Measurements from ENCODE around the gene KCTD19. TPM values are rescaled to one million over a fixed set of nuclear protein-coding genes. Genes with fewer than 3 reads are reported as not detected.
A peak's percentile ranks its signal among the peaks of the same experiment; 100 is the strongest.

KCTD19 gene
- total and polyA plus RNA-seq, 8 donors = 0.09 to 0.70 (median 0.49) TPM; not detected in 2

DNA sequence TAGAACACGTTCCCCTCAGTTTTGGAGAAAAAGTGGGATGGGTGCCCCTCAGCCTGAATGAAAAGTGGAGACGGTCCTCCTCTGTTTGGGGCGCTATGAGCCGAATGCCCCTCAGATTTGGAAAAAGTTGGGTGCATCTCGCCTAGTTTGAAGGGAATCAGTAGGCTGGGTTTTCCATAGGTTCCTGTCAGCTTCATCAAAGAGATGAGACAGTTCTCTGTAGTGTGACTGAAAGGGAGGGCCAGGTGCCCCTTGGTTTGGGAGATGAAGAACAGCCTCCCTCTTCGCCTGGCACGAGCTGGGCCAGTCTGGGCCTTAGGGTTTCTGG is 78.5 kb downstream of the KCTD19 start:
- Histone ChIP-seq H3K36me3 (no peaks in the 10 kb centered on the region), H3K9me3 (no peaks in the 10 kb centered on the region), H3K27me3 (no peaks in the 10 kb centered on the region), H3K4me3 (peak overlapping the region in 2 of 4 donors; percentile 37 to 97), H3K4me1 (peaks cover 0 to 18% (median 8%) of the 10 kb centered on the region in 3 donors), H3K27ac (no peak overlapping the region)
- 4 to 10% methylated on average over 7 of the region's 7 CpGs for WGBS, 2 donors
- no peak for FAIRE-seq
- DNase-seq = peak in 1 of 6 donors; percentile 15
- no peak for TF ChIP-seq CTCF (IDR thresholded peaks at IDR 0.05)
- ATAC-seq = no peak
- intact Hi-C loops (cut with DNase I) = no loop called here

- FAIRE-seq (peak; percentile 23), DNase-seq (peak; percentile 96 to 99 (median 98)), ATAC-seq (peak; percentile 83 to 91 (median 86))
- peaks cover 0 to 18% (median 8%) of the 10 kb centered on the region in 3 donors for H3K4me1 ChIP-seq
- peak within 1 kb of the TSS; percentile 82 to 90 (median 86) for H3K27ac ChIP-seq
- no peaks in the 10 kb centered on the region for H3K27me3 ChIP-seq
- no peaks in the 10 kb centered on the region for H3K36me3 ChIP-seq
- peak within 1 kb of the TSS; percentile 47 to 97 (median 69) for H3K4me3 ChIP-seq
- intact Hi-C loops (cut with DNase I) = no loop called here
- TF ChIP-seq CTCF (IDR thresholded peaks at IDR 0.05) = no peak
- 0% methylated on average over 56 to 60 of the region's 60 CpGs for whole genome bisulfite sequencing, 2 donors
- no peaks in the 10 kb centered on the region for H3K9me3 ChIP-seq
Observed at GRCh38 chr16:67247192-67248072, 79.1 kb downstream of the KCTD19 start, which contains the start of gene FHOD1. Gene FHOD1 (minus strand): TSS chr16:67247481. CDS start chr16:67247410, 71 bp downstream.

- H3K27me3 ChIP-seq = no peaks in the 10 kb centered on the region
- H3K4me3 ChIP-seq = peak overlapping the region; percentile 47 to 97 (median 69)
- peak; percentile 91 to 98 (median 94) for DNase-seq
- H3K27ac ChIP-seq = peak overlapping the region; percentile 82 to 90 (median 86)
- ATAC-seq = peak; percentile 83 to 87 (median 86)
- FAIRE-seq = no peak
- 0 to 1% methylated on average over 22 to 26 of the region's 26 CpGs for WGBS, 2 donors
- H3K4me1 ChIP-seq = peaks cover 0 to 18% (median 8%) of the 10 kb centered on the region in 3 donors
- no peaks in the 10 kb centered on the region for H3K9me3 ChIP-seq
- TF ChIP-seq CTCF (IDR thresholded peaks at IDR 0.05) = no peak
- H3K36me3 ChIP-seq = no peaks in the 10 kb centered on the region
- intact Hi-C loops (cut with DNase I) = no loop called here
Observed at GRCh38 chr16:67246756-67247191, 79.8 kb downstream of the KCTD19 start.

DNA sequence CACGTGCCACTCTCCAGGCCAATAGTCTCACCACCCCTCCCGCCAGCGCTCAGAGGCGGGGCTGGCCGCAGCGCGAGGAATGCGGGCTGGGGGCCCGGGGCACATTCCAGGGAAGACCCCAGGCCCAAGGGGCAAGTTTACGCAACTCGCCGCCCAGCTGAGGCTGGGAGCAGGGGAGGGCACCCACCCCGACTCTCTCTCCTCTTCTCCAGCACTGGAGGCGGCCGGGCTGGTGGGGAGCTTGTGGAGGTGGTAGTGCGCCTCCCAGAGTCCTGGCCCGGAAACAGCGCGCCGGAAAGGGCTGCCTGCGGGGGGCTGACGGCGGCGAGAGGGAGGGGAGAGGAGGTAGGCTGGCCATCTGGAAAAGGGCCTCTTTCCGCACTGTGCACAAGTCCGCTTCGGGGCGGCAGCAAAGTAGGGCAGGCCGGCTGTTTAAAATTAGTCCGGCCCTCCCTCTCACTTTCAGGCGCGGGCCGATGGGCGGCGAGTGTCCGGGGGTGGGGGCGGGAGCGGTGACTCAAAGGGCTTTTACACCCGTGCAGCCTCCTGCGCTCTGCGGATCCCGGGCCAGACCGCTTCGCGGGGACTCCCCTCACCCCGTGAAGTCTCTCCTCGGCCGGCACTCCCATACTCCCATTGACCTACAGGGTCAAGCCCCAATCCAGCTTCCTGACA is 80.3 kb downstream of the KCTD19 start:
- peak; percentile 27 to 52 (median 44) for ATAC-seq
- whole genome bisulfite sequencing, 2 donors = 1% methylated on average over 35 to 48 of the region's 48 CpGs
- Histone ChIP-seq H3K4me1 (peaks cover 0 to 22% (median 8%) of the 10 kb centered on the region in 3 donors), H3K36me3 (no peaks in the 10 kb centered on the region), H3K27ac (peak overlapping the region; percentile 82 to 90 (median 86)), H3K27me3 (no peaks in the 10 kb centered on the region), H3K9me3 (no peaks in the 10 kb centered on the region), H3K4me3 (peak overlapping the region; percentile 47 to 97 (median 69))
- no peak for FAIRE-seq
- intact Hi-C loops (cut with DNase I) = no loop called here
- DNase-seq = peak; percentile 73 to 85 (median 78)
- no peak for TF ChIP-seq CTCF (IDR thresholded peaks at IDR 0.05)

All from pancreas (tissue), 10 donors.